HG02642 (cell line): ENCODE measurements around the gene MYLK4.

Experiments used
- ATAC-seq: cut with Tn5 transposase; IDR thresholded peaks from one replicate; pipeline ENCODE4 v1.9.1; 2021; ENCODE audit warnings: mild to moderate bottlenecking; ENCODE audit not compliant: unreplicated experiment, poor library complexity

MYLK4 gene

GRCh38 chr6:2667617-2668016 lies 83.1 kb downstream of the MYLK4 start:
- no peak for ATAC-seq

GRCh38 chr6:2666906-2667575 lies 83.7 kb downstream of the MYLK4 start:
- no peak for ATAC-seq

DNA sequence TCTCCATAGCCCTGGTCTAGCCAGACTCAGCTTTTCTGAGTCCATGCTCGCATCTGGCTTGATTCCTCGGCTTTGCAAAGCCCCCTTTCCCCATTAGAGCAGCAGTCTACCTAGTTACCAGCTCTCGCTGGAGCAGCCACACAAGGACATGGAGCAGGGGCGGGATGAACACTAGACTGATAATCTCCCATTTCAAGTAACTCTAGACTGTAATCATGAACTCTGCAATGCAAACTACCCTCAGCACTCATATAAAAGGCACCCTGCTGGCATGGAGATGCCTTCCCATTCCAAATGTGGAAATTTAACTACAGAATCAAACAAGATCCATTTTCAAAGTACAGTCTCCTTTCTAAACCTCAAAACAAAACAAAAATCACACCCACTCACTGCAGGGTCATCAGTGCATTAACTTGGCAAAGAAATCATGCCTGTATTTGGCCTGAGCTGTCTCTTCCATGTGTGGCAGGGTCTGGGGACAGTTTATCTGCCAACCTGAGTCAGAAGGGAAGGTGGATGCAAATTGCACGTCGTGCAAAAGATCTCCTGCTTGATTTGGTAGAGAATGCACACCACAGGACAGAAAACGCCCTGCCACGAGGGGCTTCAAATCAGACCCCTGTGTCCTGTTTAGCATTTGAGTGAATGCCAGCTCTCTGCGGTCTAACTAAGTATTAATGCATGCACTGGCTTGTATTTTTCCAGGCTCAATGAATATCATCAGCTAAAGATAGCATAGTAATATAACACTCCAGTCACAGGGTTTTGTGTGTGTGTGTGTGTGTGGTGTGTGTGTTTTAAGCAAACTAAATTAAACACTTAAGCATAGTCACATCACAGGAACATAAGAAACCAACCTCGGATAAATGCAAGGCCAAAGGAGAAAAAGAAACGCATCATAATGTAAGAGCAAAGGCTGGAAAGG lies 85.3 kb downstream of the MYLK4 start:
- ATAC-seq, result no peak

- no peak for ATAC-seq
These were observed 87.6 kb downstream of the MYLK4 start for GRCh38 chr6:2663123-2663522.

DNA sequence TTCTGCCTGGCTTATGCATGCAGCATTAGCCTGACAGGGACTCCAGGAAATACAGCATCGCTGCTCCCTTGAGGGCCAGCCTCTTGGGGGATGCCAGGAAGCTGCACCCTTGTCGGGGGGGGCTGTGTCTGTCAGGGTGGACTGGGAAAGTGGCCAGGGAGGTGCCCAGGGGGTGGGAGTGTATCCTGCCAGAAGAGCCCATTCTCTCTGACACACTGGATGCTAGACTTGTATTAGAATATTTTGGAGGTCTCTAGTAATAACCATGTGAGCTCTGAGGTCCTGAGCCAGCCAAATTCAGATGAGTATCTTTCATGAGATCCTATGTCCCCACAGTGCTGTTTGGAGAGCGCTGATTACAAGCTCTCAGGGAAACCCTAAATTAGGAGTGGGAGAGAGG lies 89.1 kb downstream of the MYLK4 start:
- ATAC-seq, result no peak

DNA sequence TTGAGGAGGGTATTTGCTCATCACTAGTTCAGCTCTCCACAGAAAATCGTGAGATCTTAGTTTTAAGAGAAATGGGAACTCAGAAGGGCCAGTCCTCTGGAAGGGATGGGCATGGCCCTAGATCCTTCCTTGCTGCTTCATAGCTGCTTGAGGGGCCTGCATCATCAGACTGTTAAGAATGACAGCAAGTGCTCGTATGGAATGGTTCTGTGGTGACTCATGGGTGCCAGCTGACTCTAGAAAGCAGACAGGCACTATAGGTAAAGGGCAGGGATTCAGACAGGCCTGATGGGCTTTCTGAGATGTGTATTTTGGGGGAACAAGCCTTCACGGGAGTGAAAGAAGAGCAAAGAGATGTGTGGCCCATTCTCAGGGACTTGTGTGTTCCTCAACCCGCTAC lies 90.8 kb downstream of the MYLK4 start:
- no peak for ATAC-seq

- no peak for ATAC-seq
These were observed 91.3 kb downstream of the MYLK4 start for GRCh38 chr6:2659381-2659780.

DNA sequence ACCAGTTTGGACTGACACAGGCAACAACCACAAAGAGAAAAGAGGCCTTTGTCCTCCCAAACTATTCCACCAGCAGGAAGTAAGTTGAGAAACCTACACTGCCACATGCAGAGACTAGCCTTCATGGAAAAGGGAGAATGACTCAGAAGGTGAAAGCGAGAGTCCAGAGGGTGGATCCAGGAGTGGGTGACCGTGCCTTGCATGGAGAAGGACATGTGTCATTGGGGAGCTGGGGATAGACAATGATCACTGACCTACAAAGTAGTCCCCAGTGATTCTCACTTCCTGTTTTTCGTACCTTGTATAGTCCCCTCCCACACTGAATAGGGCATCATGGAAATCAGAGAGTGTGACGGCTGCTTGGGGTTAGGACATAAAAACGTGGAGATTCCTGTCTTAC lies 91.9 kb downstream of the MYLK4 start:
- peak; percentile 78 for ATAC-seq

DNA sequence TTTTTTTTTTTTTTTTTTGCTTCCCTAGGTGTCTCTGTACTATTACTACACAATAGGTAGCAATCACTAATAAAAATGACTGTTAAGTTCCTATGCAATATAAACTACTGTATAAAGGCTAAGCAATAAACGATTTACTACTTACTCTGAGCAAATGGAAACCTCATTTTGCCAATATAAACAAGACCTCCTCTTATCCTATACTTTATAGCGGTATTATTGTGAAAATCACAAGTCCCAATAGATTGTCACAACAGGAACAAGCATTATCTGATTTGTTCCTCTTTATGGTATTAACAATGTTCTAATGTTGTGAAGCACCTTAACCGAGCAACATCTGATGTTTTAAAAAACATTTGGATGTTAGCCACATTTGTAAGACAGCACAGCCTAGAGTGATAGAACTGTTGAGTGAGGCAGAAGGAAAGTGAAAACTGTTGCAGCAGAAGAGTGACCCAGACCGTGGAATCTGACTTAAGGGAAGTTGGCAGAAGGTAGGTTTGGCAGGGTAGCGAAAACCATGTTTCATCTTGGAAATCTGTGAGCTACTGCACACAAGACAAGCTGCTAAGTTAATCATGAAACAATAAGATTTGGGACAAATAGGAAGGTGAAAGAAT lies 94.2 kb downstream of the MYLK4 start:
- no peak for ATAC-seq

DNA sequence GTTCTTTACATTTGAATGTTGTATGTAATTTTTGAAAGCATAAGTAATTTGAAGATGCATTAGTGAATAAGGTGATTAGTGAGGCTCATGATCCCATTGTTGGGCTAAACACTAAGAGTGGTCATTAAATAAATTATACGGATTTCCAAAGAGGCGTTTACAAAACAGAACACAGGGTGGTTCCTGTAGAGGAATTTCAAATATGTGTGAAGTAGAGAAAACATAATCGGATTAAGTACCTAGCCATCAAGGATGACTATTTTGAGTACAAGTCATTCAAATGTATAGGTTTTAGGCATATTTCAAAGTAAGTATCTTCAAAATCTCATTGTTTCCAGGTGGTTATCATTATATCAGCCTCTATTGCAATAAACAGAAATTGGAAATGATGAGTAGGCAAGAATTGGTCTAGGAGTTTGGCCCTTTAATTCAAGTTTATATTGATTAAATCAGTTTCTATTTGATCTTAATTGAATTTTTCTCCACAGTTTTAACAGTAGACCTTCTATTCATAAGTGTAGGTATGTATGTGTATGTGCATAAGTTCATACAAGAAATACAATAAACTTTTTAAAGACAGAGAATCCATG lies 94.8 kb downstream of the MYLK4 start:
- ATAC-seq, result no peak

DNA sequence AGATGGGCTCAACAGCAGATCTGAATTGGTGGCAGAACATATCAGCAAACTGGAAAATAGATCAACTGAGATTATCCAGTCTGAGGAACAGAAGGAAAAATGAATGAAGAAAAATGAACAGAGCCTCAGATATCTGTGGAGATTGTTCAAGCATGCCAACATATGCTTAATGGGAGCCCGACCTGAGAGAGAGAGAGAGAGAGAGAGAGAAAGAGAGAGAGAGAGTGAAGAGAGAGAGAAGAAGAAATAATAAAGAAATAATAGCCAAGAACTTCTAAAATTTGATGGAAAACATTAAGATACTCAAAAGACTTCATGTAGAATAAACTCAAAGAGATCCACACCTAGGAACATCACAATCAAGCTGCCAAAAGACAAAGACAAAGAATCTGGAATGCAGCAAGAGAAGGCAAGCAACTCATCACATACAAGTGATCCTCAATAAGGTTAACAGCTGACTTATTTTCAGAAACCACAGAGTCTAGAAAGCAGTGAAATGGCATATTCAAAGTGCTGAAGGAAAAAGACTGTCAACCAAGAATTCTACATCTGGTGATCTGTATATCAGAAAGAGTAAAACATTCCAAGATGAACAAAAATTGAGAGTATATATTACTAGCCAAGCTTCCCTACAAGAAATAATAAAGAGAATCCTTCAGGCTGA lies 97.2 kb downstream of the MYLK4 start:
- ATAC-seq, result no peak

- no peak for ATAC-seq
These were observed 98.1 kb downstream of the MYLK4 start for GRCh38 chr6:2652611-2653010.

DNA sequence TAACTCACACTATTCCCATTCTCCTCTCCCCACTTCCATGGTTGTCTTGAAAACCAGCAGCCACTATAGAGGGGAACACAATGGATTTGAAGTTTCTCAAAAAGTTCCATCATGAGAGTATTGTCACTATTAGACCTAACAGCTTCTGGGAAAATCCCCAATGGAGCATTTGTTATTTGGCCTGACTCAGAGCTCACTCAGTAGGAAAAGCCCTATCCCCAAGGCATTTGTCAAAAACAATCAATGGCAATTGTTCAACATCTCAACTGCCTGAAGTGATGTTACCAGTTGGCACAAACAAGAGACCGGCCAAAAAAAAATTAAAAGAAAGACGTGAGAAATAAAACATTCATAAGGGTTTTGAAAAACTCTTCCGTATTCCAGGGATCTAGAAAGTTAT lies 98.8 kb downstream of the MYLK4 start:
- ATAC-seq, result no peak

DNA sequence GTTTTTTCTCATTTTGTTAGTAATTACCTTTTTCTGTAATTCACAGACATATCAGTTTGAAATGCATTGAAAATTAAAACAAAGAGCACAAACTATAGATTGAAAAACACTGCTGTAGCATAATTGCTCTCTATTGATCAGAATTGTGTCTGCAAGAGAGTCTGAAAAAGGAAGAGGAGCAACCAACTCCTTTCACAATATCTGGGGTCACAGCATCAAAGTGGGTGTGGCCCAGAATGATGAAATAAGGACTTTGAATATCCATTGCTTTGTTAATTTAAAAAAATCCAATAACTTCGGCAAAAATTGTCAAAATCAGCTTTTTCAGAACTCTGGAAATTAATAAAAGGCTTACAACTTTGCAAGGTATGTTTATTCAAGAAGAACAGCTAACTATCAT lies 99.2 kb downstream of the MYLK4 start:
- ATAC-seq, result no peak

DNA sequence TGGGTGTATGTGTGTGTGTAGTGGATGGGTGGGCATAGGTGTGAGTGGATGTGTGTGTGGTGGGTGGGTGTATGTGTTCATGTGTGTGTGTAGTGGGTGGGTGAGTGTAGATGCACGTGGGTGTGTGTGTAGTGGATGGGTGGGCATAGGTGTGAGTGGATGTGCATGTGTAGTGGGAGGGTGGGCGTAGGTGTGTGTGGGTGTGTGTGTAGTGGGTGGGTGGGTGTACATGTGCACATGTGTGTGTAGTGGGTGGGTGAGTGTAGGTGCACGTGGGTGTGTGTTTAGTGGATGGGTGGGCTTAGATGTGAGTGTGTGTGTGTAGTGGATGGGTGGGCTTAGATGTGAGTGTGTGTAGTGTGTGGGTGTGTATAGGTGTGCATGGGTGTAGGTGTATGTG lies 104.4 kb downstream of the MYLK4 start:
- ATAC-seq, result no peak

DNA sequence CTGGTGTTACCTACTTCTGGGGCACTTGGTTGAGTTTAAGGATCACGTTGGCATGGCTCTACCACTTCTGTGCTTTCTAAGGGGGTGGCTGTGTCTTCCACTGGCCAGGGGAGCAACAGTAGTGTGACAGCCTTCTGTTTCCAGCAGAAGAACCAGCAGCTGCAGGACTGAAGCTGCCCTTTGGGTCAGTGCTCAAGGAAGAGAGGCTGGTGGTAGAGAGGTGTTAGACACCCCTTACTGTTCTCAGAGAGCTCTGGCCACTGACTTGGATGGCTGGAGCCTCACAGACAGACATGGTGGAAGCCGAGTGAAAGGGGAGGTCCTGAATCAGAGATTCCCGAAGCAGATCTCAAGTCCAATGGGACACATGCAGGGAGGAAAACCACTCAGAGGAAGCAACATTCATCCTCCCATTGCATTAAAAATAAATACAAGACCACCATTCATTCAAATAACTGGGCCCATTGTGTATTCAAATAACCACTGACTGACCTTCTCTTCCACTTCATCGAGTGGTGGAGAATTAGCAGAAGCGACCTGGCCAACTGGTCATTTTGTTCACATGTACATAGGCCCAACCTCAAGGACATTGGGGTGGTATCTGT lies 106.7 kb downstream of the MYLK4 start:
- ATAC-seq, result no peak

- no peak for ATAC-seq
These were observed 107.6 kb downstream of the MYLK4 start for GRCh38 chr6:2643130-2643529.

DNA sequence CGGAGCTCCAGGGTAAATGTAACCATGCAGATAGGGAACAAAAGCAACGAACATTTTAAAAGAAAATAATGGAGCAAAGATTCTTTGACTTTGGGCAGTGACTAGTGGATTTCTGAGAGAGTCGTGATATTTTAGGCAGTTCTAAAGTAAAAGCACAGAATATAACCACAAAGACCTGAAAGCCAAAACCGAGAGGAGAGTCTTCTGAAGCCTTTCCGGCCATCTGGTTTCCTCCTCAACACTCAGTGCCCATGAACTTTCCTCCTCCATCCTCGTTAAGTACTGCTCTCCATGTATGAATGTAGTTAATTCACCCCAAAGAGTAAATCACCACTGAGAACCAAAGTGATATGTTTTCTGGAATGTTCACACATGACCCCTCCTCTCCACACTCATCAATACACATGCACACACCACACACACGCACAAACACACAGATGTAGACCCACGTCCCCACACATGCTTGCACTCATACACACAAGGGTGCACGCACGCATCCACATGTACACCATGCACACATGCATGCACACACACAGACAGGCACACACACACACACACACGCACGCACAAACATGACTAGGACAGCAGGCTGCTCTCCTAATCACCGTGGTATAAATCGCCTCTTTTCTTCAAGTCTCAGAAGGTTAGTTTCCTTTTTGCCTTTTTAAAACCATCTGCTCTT lies 109.5 kb downstream of the MYLK4 start:
- ATAC-seq, result peak; percentile 68

- no peak for ATAC-seq
These were observed 110.2 kb downstream of the MYLK4 start for GRCh38 chr6:2640551-2640950.
